Measurements from ENCODE around the gene CYSTM1.

The CYSTM1 gene

GRCh38 chr5:140238756-140239155, 63.8 kb downstream of the CYSTM1 start:
- no peak for DNase-seq
- H3K4me1 Mint-ChIP-seq: no peaks in the 10 kb centered on the region
- H3K36me3 Mint-ChIP-seq (ENCODE audit: low read depth): no peaks in the 10 kb centered on the region
- no peak overlapping the region for H3K27ac Mint-ChIP-seq
- no peaks in the 10 kb centered on the region for H3K9me3 Mint-ChIP-seq
- ATAC-seq: no peak
- no peaks in the 10 kb centered on the region for H3K27me3 Mint-ChIP-seq
- H3K4me3 Mint-ChIP-seq: no peak overlapping the region

- Mint-ChIP-seq H3K27me3 (no peaks in the 10 kb centered on the region), H3K4me1 (no peaks in the 10 kb centered on the region), H3K4me3 (no peak overlapping the region), H3K9me3 (no peaks in the 10 kb centered on the region), H3K27ac (no peak overlapping the region), H3K36me3 (ENCODE audit: low read depth) (peaks cover 2% of the 10 kb centered on the region)
- no peak for DNase-seq
- no peak for ATAC-seq
Measured at GRCh38 chr5:140239461-140239860, 64.5 kb downstream of the CYSTM1 start.

- no peaks in the 10 kb centered on the region for H3K27me3 Mint-ChIP-seq
- peaks cover 6% of the 10 kb centered on the region for H3K36me3 Mint-ChIP-seq (ENCODE audit: low read depth)
- peaks cover 6% of the 10 kb centered on the region for H3K4me1 Mint-ChIP-seq
- no peaks in the 10 kb centered on the region for H3K9me3 Mint-ChIP-seq
- DNase-seq (peak; percentile 70), ATAC-seq (peak; percentile 70)
- H3K27ac Mint-ChIP-seq: no peak overlapping the region
- no peak overlapping the region for H3K4me3 Mint-ChIP-seq
Measured at GRCh38 chr5:140239939-140240700, 65.1 kb downstream of the CYSTM1 start.

DNA sequence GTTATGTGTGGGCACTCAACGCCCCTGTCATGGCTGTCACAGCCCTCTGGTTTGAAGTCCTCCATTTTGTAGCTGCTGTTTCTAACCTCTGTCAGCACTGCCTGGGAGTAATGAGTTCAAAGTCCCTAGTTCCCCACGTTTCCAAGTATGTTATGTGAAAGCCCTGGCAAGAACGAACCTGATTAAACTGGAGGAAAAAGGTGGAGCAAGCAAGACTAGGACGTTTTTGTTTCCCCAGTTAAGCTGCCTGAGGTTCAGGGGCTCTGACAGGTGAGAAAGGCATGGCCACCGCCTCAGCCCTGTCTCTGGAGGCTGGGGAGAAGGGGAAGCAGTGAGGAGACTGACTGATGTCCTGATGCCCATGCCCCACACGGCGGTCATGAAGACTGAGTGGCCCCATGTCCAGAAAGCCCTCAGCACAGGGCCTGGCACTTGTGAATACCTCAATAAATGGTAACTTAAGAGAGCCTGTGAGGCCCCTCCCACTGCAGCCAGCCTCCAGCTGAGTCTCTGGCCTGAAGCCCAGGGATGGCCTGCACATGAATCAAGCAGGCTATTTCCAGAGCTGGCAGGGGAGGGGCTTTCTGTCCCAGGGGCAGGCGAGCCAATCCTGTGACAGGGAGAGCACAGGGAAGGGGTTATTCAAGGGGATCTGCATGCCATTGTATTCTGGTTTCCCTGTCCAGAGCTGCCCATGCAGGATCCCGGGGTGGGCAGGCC, 66.2 kb downstream of the CYSTM1 start:
- H3K9me3 Mint-ChIP-seq: no peaks in the 10 kb centered on the region
- H3K4me3 Mint-ChIP-seq: no peak overlapping the region
- DNase-seq: no peak
- no peaks in the 10 kb centered on the region for H3K27me3 Mint-ChIP-seq
- no peak overlapping the region for H3K27ac Mint-ChIP-seq
- no peak for ATAC-seq
- H3K36me3 Mint-ChIP-seq (ENCODE audit: low read depth): peaks cover 10% of the 10 kb centered on the region
- H3K4me1 Mint-ChIP-seq: peaks cover 9% of the 10 kb centered on the region

- H3K27me3 Mint-ChIP-seq: no peaks in the 10 kb centered on the region
- H3K27ac Mint-ChIP-seq: no peak overlapping the region
- peaks cover 10% of the 10 kb centered on the region for H3K36me3 Mint-ChIP-seq (ENCODE audit: low read depth)
- no peak overlapping the region for H3K4me3 Mint-ChIP-seq
- H3K4me1 Mint-ChIP-seq: peaks cover 9% of the 10 kb centered on the region
- DNase-seq (no peak), ATAC-seq (no peak)
- no peaks in the 10 kb centered on the region for H3K9me3 Mint-ChIP-seq
Measured at GRCh38 chr5:140242099-140242498, 67.1 kb downstream of the CYSTM1 start.

GRCh38 chr5:140242890-140243585, 68.0 kb downstream of the CYSTM1 start:
- H3K4me3 Mint-ChIP-seq: no peak overlapping the region
- ATAC-seq (no peak), DNase-seq (no peak)
- no peak overlapping the region for H3K27ac Mint-ChIP-seq
- peaks cover 9% of the 10 kb centered on the region for H3K4me1 Mint-ChIP-seq
- no peaks in the 10 kb centered on the region for H3K27me3 Mint-ChIP-seq
- peaks cover 10% of the 10 kb centered on the region for H3K36me3 Mint-ChIP-seq (ENCODE audit: low read depth)
- no peaks in the 10 kb centered on the region for H3K9me3 Mint-ChIP-seq

DNA sequence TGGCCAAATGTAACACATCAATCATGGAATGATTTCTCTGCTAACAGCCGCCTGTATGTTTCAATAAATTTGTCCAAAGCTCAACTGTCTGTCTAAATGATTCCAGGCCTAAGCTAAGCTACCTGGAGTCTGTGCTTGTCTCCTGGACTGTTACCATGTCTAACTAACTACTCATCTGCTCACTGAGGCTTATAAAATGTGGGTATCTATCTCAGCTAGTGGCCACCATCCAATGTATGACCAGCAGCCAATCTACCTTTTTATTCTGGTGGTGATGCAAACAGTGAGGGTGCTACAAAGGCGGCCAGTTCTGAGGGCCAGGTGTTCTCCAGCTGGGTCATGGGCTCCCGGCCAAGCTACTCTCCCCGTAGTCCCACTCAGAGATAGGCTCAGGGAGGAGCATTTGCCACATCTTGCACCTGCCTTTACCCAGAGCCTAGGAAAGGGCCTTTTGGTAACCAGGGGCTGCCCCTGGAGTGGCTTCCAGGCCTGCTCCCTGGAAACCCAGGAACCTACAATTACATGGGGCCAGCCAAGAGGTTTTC, 68.8 kb downstream of the CYSTM1 start:
- ATAC-seq (no peak), DNase-seq (no peak)
- H3K4me1 Mint-ChIP-seq: peaks cover 9% of the 10 kb centered on the region
- H3K36me3 Mint-ChIP-seq (ENCODE audit: low read depth): peaks cover 10% of the 10 kb centered on the region
- H3K9me3 Mint-ChIP-seq: no peaks in the 10 kb centered on the region
- H3K27me3 Mint-ChIP-seq: no peaks in the 10 kb centered on the region
- H3K4me3 Mint-ChIP-seq: no peak overlapping the region
- no peak overlapping the region for H3K27ac Mint-ChIP-seq

GRCh38 chr5:140244525-140245025, 69.6 kb downstream of the CYSTM1 start:
- ATAC-seq (peak; percentile 60), DNase-seq (peak; percentile 85)
- Mint-ChIP-seq H3K27me3 (no peaks in the 10 kb centered on the region), H3K9me3 (no peaks in the 10 kb centered on the region), H3K36me3 (ENCODE audit: low read depth) (peaks cover 10% of the 10 kb centered on the region), H3K4me3 (no peak overlapping the region), H3K4me1 (peaks cover 11% of the 10 kb centered on the region), H3K27ac (no peak overlapping the region)

- DNase-seq (no peak), ATAC-seq (no peak)
- H3K27ac Mint-ChIP-seq: peak overlapping the region; percentile 14
- H3K4me1 Mint-ChIP-seq: peaks cover 17% of the 10 kb centered on the region
- no peaks in the 10 kb centered on the region for H3K27me3 Mint-ChIP-seq
- peaks cover 14% of the 10 kb centered on the region for H3K36me3 Mint-ChIP-seq (ENCODE audit: low read depth)
- no peaks in the 10 kb centered on the region for H3K9me3 Mint-ChIP-seq
- no peak overlapping the region for H3K4me3 Mint-ChIP-seq
Measured at GRCh38 chr5:140245341-140245740, 70.4 kb downstream of the CYSTM1 start.

DNA sequence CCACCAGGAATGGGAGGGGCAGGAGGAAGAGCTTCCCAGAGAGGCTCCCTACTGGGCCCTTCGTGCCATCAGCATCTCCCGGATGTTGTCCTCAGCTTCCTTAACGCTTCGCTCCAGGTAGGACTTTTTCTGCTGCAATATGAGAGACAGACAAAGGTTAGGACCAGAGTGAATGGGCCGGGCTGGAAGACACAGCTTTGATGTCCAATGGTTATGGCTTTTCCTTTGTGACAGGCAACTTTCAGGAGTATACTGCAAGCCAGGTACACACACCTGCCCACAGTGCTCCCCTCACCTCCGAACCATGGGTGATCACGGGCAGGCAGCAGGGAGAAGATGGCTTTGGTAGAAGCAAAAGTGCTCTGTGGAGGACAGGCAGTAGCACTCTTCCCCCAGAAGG, 70.9 kb downstream of the CYSTM1 start:
- no peak for ATAC-seq
- DNase-seq: no peak
- peaks cover 17% of the 10 kb centered on the region for H3K36me3 Mint-ChIP-seq (ENCODE audit: low read depth)

GRCh38 chr5:140246378-140247122, 71.6 kb downstream of the CYSTM1 start:
- DNase-seq (no peak), ATAC-seq (no peak)
- Mint-ChIP-seq H3K36me3 (ENCODE audit: low read depth) (peaks cover 21% of the 10 kb centered on the region), H3K27me3 (no peaks in the 10 kb centered on the region), H3K9me3 (no peaks in the 10 kb centered on the region), H3K27ac (no peak overlapping the region), H3K4me1 (peaks cover 24% of the 10 kb centered on the region), H3K4me3 (no peak overlapping the region)

More for the DNA sequence above, 70.9 kb downstream of the CYSTM1 start:
- Mint-ChIP-seq H3K9me3 (no peaks in the 10 kb centered on the region), H3K4me1 (peaks cover 20% of the 10 kb centered on the region), H3K27me3 (no peaks in the 10 kb centered on the region), H3K4me3 (no peak overlapping the region), H3K27ac (no peak overlapping the region)

- Mint-ChIP-seq H3K27ac (no peak overlapping the region), H3K4me1 (peaks cover 39% of the 10 kb centered on the region), H3K27me3 (no peaks in the 10 kb centered on the region), H3K36me3 (ENCODE audit: low read depth) (peaks cover 21% of the 10 kb centered on the region), H3K9me3 (no peaks in the 10 kb centered on the region), H3K4me3 (no peak overlapping the region)
- DNase-seq (no peak), ATAC-seq (no peak)
Measured at GRCh38 chr5:140248414-140248813, 73.4 kb downstream of the CYSTM1 start.

- Mint-ChIP-seq H3K9me3 (no peaks in the 10 kb centered on the region), H3K36me3 (ENCODE audit: low read depth) (peaks cover 19% of the 10 kb centered on the region), H3K4me1 (peaks cover 38% of the 10 kb centered on the region), H3K4me3 (no peak overlapping the region), H3K27me3 (no peaks in the 10 kb centered on the region), H3K27ac (no peak overlapping the region)
- no peak for ATAC-seq
- DNase-seq: no peak
Measured at GRCh38 chr5:140249536-140249935, 74.5 kb downstream of the CYSTM1 start.

- Mint-ChIP-seq H3K36me3 (ENCODE audit: low read depth) (peaks cover 12% of the 10 kb centered on the region), H3K9me3 (no peaks in the 10 kb centered on the region), H3K4me3 (no peak overlapping the region), H3K27ac (no peak overlapping the region), H3K4me1 (peaks cover 30% of the 10 kb centered on the region), H3K27me3 (no peaks in the 10 kb centered on the region)
- ATAC-seq: no peak
- no peak for DNase-seq
Measured at GRCh38 chr5:140250386-140250785, 75.4 kb downstream of the CYSTM1 start.

Data from activated naive CD8-positive, alpha-beta T cell treated with anti-CD3 and anti-CD28 coated beads, Interleukin-2, amount 50 U/mL, for 24 hours (primary cell).